HEK293 (cell line): ENCODE measurements around the gene PDCD1LG2.
"Not testable (repeated sequence)": the region's sequence is repeated elsewhere in the genome, so short reads cannot be mapped to it uniquely, and the experiment has no call there.

ENCODE experiments used
- CTCF ChIA-PET: fragments of 350-600 bp; formaldehyde crosslinking; extraction: SDS; loops from one replicate; lab custom pipeline; 2021; ENCODE audit warnings: antibody characterized with exemption; lab: Yijun Ruan, JAX
- POLR2A ChIA-PET: fragments of 300-600 bp; formaldehyde crosslinking; extraction: SDS; loops from one replicate; lab custom pipeline; 2020; ENCODE audit warnings: antibody characterized with exemption, inconsistent platforms; lab: Yijun Ruan, JAX
- H3K27ac ChIP-seq: fragments of 200-500 bp; sonication (Bioruptor generic); 2 replicates; pipeline ENCODE4 v1.5.1; 2014; ENCODE audit warnings: low read depth, low read length, control low read depth, inconsistent platforms; ENCODE audit errors: extremely low read depth
- H3K36me3 ChIP-seq, 2 experiments: fragments of 200-500 bp in 1 of 2; sonication (Bioruptor generic) in 1 of 2; 1 replicate in 1 of 2; 2 replicates in 1 of 2; pipeline ENCODE4 v1.5.1; 2014 to 2017; ENCODE audit warnings: inconsistent platforms in 2 of 2, low read length in 2 of 2; ENCODE audit not compliant: control insufficient read depth in 2 of 2, insufficient read depth in 1 of 2
- H3K4me1 ChIP-seq: fragments of 200-500 bp; sonication (Bioruptor generic); 2 replicates; pipeline ENCODE4 v1.5.1; 2014; ENCODE audit warnings: mild to moderate bottlenecking, low read length, inconsistent platforms; ENCODE audit not compliant: control insufficient read depth, insufficient read depth
- H3K4me3 ChIP-seq: 2 replicates; pipeline ENCODE4 v1.5.1; 2011; ENCODE audit warnings: low read depth, mild to moderate bottlenecking, control low read depth, low read length, moderate library complexity
- H3K9me3 ChIP-seq: fragments of 200-500 bp; sonication (Bioruptor generic); 2 replicates; pipeline ENCODE4 v1.5.1; 2014; ENCODE audit warnings: low read depth, low read length, inconsistent platforms; ENCODE audit not compliant: control insufficient read depth, insufficient read depth
- ATF2 ChIP-seq: fragments of 450-650 bp; formaldehyde crosslinking; IDR thresholded peaks from 2 replicates; pipeline ENCODE4 v1.5.1; 2016; ENCODE audit warnings: missing biosample characterization, missing genetic modification characterization, low read depth
- BCL6B ChIP-seq: fragments of 450-650 bp; formaldehyde crosslinking; IDR thresholded peaks from 2 replicates; pipeline ENCODE4 v1.5.1; 2017; ENCODE audit warnings: missing biosample characterization, missing genetic modification characterization
- GLI2 ChIP-seq: fragments of 450-650 bp; formaldehyde crosslinking; IDR thresholded peaks from 2 replicates; pipeline ENCODE4; 2017; ENCODE audit warnings: missing biosample characterization, missing genetic modification characterization, low read depth, borderline replicate concordance
- HOXC10 ChIP-seq: sonication (generic); formaldehyde crosslinking; IDR thresholded peaks from 2 replicates; pipeline ENCODE4 v1.8.1; 2023; ENCODE audit warnings: mild to moderate bottlenecking, missing genetic modification reagents
- INSM2 ChIP-seq: fragments of 450-650 bp; formaldehyde crosslinking; IDR thresholded peaks from 2 replicates; pipeline ENCODE4 v1.5.1; 2016; ENCODE audit warnings: missing biosample characterization, missing genetic modification characterization
- TRIM28 ChIP-seq: IDR thresholded peaks from 2 replicates; pipeline ENCODE4 v1.6.1; 2011; ENCODE audit warnings: low read length, control low read depth, borderline replicate concordance
- TSHZ1 ChIP-seq: fragments of 450-650 bp; formaldehyde crosslinking; IDR thresholded peaks from 2 replicates; pipeline ENCODE4 v1.5.1; 2016; ENCODE audit warnings: missing biosample characterization, missing genetic modification characterization, borderline replicate concordance
- ZNF146 ChIP-seq: fragments of 450-650 bp; formaldehyde crosslinking; IDR thresholded peaks from 2 replicates; pipeline ENCODE4 v1.5.1; 2016; ENCODE audit warnings: missing biosample characterization, missing genetic modification characterization
- ZNF248 ChIP-seq: fragments of 450-650 bp; formaldehyde crosslinking; IDR thresholded peaks from 2 replicates; pipeline ENCODE4 v1.5.1; 2017; ENCODE audit warnings: missing biosample characterization, missing genetic modification characterization
- ZNF280D ChIP-seq: fragments of 450-650 bp; formaldehyde crosslinking; IDR thresholded peaks from 2 replicates; pipeline ENCODE4 v1.5.1; 2016; ENCODE audit warnings: missing biosample characterization, missing genetic modification characterization
- ZNF416 ChIP-seq: fragments of 450-650 bp; formaldehyde crosslinking; IDR thresholded peaks from 2 replicates; pipeline ENCODE4 v1.5.1; 2016; ENCODE audit warnings: missing biosample characterization, missing genetic modification characterization
- ZNF585B ChIP-seq: fragments of 450-650 bp; formaldehyde crosslinking; IDR thresholded peaks from 2 replicates; pipeline ENCODE4 v1.5.1; 2016; ENCODE audit warnings: missing biosample characterization, missing genetic modification characterization
- ZNF777 ChIP-seq: fragments of 450-650 bp; formaldehyde crosslinking; IDR thresholded peaks from 2 replicates; pipeline ENCODE4 v1.5.1; 2017; ENCODE audit warnings: missing biosample characterization, missing genetic modification characterization, borderline replicate concordance
- ZNF837 ChIP-seq: fragments of 450-650 bp; formaldehyde crosslinking; IDR thresholded peaks from 2 replicates; pipeline ENCODE4 v1.5.1; 2016; ENCODE audit warnings: missing biosample characterization, missing genetic modification characterization
- ZNF843 ChIP-seq: fragments of 450-650 bp; formaldehyde crosslinking; IDR thresholded peaks from 2 replicates; pipeline ENCODE4 v1.5.1; 2016; ENCODE audit warnings: missing biosample characterization, missing genetic modification characterization

PDCD1LG2 gene

GRCh38 chr9:5580650-5581049, 70.3 kb downstream of the PDCD1LG2 start (continued):
- TF ChIP-seq TSHZ1 (tag by site-specific recombination) (no peak), TRIM28 (no peak)

- TF ChIP-seq ZNF146 (tag by site-specific recombination), result peak; percentile 69; the same call in 1 of the 2 replicates
- H3K36me3 ChIP-seq, POLR2A ChIA-PET, H3K27ac ChIP-seq, H3K4me1 ChIP-seq, H3K4me3 ChIP-seq, H3K9me3 ChIP-seq: not testable (repeated sequence)
- CTCF ChIA-PET, result interaction anchor here (1.2 to 1.9 kb wide), 2 partner anchors 8 to 131 kb away, joined by 4 to 11 read pairs; partner anchors contain the start of gene CD274
Observed at GRCh38 chr9:5581706-5582105, 71.4 kb downstream of the PDCD1LG2 start.

- Histone ChIP-seq H3K4me1 (no peaks in the 10 kb centered on the region), H3K4me3 (no peak overlapping the region), H3K27ac (no peak overlapping the region)
- ChIA-PET CTCF (interaction anchor here (0.5 to 1.8 kb wide), 6 partner anchors 18 to 1200 kb away, joined by 3 to 8 read pairs (median 3); partner anchors contain the start of gene CD274), POLR2A (no interaction called here)
- TF ChIP-seq HOXC10 (CRISPR knock-in tag) (no peak), ZNF585B (tag by site-specific recombination) (no peak), ZNF248 (tag by site-specific recombination) (no peak), BCL6B (tag by site-specific recombination) (no peak), GLI2 (tag by site-specific recombination) (no peak)
- TF ChIP-seq, all 188 proteins: peak for 0
- Histone ChIP-seq H3K36me3 (no peaks in the 10 kb centered on the region), H3K9me3 (no peaks in the 10 kb centered on the region)
Observed at GRCh38 chr9:5582835-5583195, 72.5 kb downstream of the PDCD1LG2 start.

GRCh38 chr9:5586391-5586802, 76.1 kb downstream of the PDCD1LG2 start:
- ChIA-PET POLR2A (no interaction called here), CTCF (interaction anchor here (0.6 to 1.9 kb wide), 5 partner anchors 9 to 836 kb away, joined by 3 to 9 read pairs (median 3); partner anchors contain the start of gene INSL6)
- H3K27ac ChIP-seq, result no peak overlapping the region
- TF ChIP-seq ZNF416 (tag by site-specific recombination), result no peak
- TF ChIP-seq ZNF280D (tag by site-specific recombination), result no peak
- TF ChIP-seq ZNF837 (tag by site-specific recombination), result no peak
- TF ChIP-seq ZNF777, result no peak
- TF ChIP-seq INSM2 (tag by site-specific recombination), result no peak
- no peak for TF ChIP-seq ATF2 (tag by site-specific recombination)
- no peak for TF ChIP-seq ZNF843 (tag by site-specific recombination)
- H3K9me3 ChIP-seq, result no peaks in the 10 kb centered on the region
- H3K36me3 ChIP-seq, result no peaks in the 10 kb centered on the region
- no peaks in the 10 kb centered on the region for H3K4me1 ChIP-seq
- no peak overlapping the region for H3K4me3 ChIP-seq
